ENCODE data around the gene MAGI2. TPM values are rescaled to one million over a fixed set of nuclear protein-coding genes. Genes with fewer than 3 reads are reported as not detected.

MAGI2 gene
- total RNA-seq, 4 donors from 2014 or later: 7.8 to 44.7 (median 21.1) TPM

- Histone ChIP-seq H3K9me3 (no peaks in the 10 kb centered on the region), H3K4me1 (no peaks in the 10 kb centered on the region), H3K36me3 (no peaks in the 10 kb centered on the region), H3K27ac (no peak overlapping the region), H3K27me3 (no peaks in the 10 kb centered on the region), H3K4me3 (no peak overlapping the region)
- ATAC-seq: no peak
- 63% methylated on average over 3 of the region's 3 CpGs for WGBS, 2 donors (ENCODE audit: low coverage in 1 of 2)
- TF ChIP-seq POLR2AphosphoS5 (IDR thresholded peaks at IDR 0.05) (no peak), CTCF (IDR thresholded peaks at IDR 0.05) (no peak), EP300 (IDR thresholded peaks at IDR 0.05) (no peak), POLR2A (IDR thresholded peaks at IDR 0.05) (no peak)
These were observed 194.6 kb downstream of the MAGI2 start for GRCh38 chr7:79258826-79259225.

- Histone ChIP-seq H3K9me3 (no peaks in the 10 kb centered on the region), H3K4me1 (no peaks in the 10 kb centered on the region), H3K4me3 (no peak overlapping the region), H3K36me3 (no peaks in the 10 kb centered on the region), H3K27ac (no peak overlapping the region), H3K27me3 (no peaks in the 10 kb centered on the region)
- no peak for ATAC-seq
- TF ChIP-seq POLR2AphosphoS5 (IDR thresholded peaks at IDR 0.05) (no peak), CTCF (IDR thresholded peaks at IDR 0.05) (no peak), EP300 (IDR thresholded peaks at IDR 0.05) (no peak), POLR2A (IDR thresholded peaks at IDR 0.05) (no peak)
- WGBS, 2 donors (ENCODE audit: low coverage in 1 of 2): 67 to 81% methylated on average over 1 of the region's 1 CpG
These were observed 195.5 kb downstream of the MAGI2 start for GRCh38 chr7:79257959-79258358.

- WGBS, 2 donors (ENCODE audit: low coverage in 1 of 2): 73 to 86% methylated on average over 2 of the region's 4 CpGs
- Histone ChIP-seq H3K27ac (no peak overlapping the region), H3K4me1 (no peaks in the 10 kb centered on the region), H3K9me3 (no peaks in the 10 kb centered on the region), H3K36me3 (no peaks in the 10 kb centered on the region), H3K4me3 (no peak overlapping the region), H3K27me3 (no peaks in the 10 kb centered on the region)
- TF ChIP-seq EP300 (IDR thresholded peaks at IDR 0.05): no peak
- TF ChIP-seq POLR2AphosphoS5 (IDR thresholded peaks at IDR 0.05): no peak
- no peak for TF ChIP-seq CTCF (IDR thresholded peaks at IDR 0.05)
- no peak for TF ChIP-seq POLR2A (IDR thresholded peaks at IDR 0.05)
- no peak for ATAC-seq
These were observed 207.7 kb downstream of the MAGI2 start for GRCh38 chr7:79245623-79246249.

- no peaks in the 10 kb centered on the region for H3K36me3 ChIP-seq
- H3K27me3 ChIP-seq: no peaks in the 10 kb centered on the region
- TF ChIP-seq POLR2AphosphoS5 (IDR thresholded peaks at IDR 0.05) (no peak), EP300 (IDR thresholded peaks at IDR 0.05) (no peak), CTCF (IDR thresholded peaks at IDR 0.05) (no peak), POLR2A (IDR thresholded peaks at IDR 0.05) (no peak)
- no peak overlapping the region for H3K27ac ChIP-seq
- ATAC-seq: no peak
- no peaks in the 10 kb centered on the region for H3K9me3 ChIP-seq
- no peak overlapping the region for H3K4me3 ChIP-seq
- no CpG with 5 or more reads among the region's 1 CpG for WGBS, 2 donors (ENCODE audit: low coverage in 1 of 2)
- H3K4me1 ChIP-seq: no peaks in the 10 kb centered on the region
These were observed 209.0 kb downstream of the MAGI2 start for GRCh38 chr7:79244482-79244881.

- no peaks in the 10 kb centered on the region for H3K4me1 ChIP-seq
- no peaks in the 10 kb centered on the region for H3K27me3 ChIP-seq
- no peaks in the 10 kb centered on the region for H3K36me3 ChIP-seq
- TF ChIP-seq POLR2A (IDR thresholded peaks at IDR 0.05): no peak
- no peak for ATAC-seq
- no peak overlapping the region for H3K4me3 ChIP-seq
- H3K27ac ChIP-seq: no peak overlapping the region
- H3K9me3 ChIP-seq: no peaks in the 10 kb centered on the region
- 63 to 67% methylated on average over 1 of the region's 1 CpG for WGBS, 2 donors (ENCODE audit: low coverage in 1 of 2)
These were observed 212.0 kb downstream of the MAGI2 start for GRCh38 chr7:79241288-79242060.
